GF-D8 (cell line): ENCODE results near the gene GIMAP5.

ENCODE experiments used
- DNase-seq: peaks from one replicate; lab custom pipeline; 2025; lab: John Stamatoyannopoulos, UW

The GIMAP5 gene

DNA sequence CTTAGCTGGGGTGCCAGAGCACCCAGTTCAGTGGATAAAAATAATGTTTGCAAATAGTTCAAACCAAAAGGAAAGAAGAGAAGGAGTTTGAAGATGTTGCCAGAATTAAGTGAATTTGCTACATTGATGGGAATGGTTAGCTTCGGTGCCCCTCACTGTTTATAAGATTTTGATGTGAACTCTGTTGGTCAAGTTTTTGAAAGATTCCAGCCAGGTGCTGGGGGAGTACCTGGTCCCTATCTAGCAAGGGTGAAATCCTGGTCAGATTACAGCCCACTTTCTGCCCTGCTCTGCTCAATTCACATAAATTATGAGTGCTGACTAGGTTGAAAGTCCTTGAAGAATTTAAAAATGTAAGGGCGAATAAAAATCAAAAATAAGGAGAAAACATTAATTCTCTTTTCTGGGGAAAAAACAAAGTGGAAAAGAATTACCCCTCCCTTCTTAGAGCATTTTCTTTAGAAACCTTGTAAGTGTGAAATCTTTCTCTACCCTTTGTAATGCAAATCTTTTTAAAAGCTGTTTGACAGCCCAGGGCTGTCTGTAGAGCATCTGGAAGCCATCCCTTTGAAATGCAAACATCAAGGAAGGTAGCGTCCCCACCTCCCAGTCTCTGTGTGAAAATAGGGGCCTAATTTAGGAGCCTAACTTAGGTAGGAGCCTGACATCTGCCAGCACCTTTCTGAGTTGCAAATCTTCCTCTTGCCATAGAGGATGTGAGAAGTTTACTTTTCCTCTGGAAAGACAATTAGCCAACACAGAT lies 1.4 kb upstream of the GIMAP5 start:
- DNase-seq = no peak

- no peak for DNase-seq
These were observed 354 bp upstream of the GIMAP5 start for GRCh38 chr7:150736864-150737263.

- DNase-seq = no peak
These were observed 874 bp downstream of the GIMAP5 start for GRCh38 chr7:150738092-150738491.

DNA sequence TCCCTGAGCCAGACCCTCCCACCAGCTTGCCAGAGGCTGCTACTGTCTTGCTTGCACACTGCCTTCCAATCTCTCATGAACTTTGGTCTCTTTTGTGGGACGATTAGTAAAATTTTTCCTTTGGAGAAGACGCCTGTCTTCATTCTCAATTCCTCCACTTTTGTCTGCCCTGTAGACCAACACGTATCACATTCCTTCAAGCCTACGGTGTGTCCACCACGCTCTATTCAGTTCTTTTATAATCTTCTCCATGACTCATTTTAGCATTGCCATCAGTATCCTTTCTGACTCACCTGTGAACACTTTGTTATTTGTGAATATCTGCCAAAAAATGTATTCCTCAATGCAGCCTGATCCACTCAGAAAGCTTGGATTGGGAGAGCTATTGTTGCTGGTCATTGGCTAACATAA lies 1.4 kb downstream of the GIMAP5 start:
- DNase-seq = no peak

DNA sequence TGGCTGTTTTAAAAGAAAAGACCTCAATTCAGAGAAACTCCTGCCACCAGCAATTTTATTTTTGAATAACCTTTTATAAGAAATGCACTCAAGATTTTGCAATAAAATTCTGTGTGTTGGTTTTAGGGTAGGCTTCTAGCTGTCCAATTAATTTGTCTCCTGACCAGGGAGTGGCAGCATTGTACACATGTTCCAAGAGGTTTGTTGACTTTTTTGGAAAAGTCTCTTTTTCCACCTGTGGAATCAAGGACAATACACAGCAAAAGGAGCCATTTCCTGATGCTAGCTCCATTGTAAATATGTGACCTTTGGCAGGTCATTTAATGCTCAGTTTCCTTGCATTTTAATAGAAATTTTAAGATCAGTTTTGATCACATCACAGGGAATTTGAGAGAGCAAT lies 1.8 kb downstream of the GIMAP5 start:
- DNase-seq = no peak

GRCh38 chr7:150740053-150740452 lies 2.8 kb downstream of the GIMAP5 start:
- no peak for DNase-seq

- DNase-seq = no peak
These were observed 5.2 kb downstream of the GIMAP5 start for GRCh38 chr7:150742286-150742968.

DNA sequence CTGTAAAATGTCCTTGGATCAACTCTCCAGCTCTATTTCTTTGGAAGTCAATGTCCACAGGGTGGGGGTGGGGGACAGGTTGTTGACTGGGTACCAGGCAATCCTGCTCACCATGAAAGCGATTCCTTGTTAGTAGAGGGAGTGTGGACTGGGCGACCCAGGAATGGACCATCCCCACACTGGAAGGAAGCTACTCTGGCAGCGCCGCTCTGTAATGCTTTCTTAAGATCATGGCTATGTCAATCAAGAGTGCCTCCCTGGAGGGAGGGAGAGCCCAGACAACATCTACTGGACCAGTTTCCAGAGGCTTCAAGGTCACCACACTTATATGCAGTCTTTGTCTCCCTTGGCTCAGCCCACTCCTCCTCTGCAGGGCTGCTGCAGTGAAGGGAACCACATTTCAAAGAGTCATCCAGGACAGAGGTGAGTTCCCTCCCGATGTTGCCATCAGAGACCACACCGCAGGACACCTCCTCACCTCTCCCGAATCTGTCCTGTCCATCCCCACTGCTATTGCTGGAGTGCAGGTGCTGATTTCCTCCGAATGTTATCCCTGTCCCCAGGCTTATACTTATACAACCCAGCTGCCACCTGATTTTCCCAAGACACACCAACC lies 6.9 kb downstream of the GIMAP5 start:
- no peak for DNase-seq

DNA sequence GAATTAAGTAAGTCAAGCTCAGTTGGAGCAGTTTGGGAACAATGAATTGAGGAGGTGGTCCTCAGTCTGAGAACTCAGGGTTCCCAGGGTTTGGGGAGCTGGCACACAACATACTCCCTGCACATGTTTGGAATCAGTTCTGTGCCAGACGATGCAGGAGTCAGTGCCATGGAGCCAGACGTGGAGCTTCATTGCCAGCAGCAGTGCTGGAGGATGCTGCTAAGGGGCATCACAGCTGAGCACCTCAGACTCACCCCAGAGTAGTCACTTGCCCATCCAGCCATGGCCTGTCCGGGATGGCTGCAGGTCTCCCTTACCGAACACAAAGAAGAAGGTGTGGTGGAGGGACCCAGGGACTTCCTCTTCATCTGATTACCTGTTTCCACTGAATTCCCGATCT lies 7.9 kb downstream of the GIMAP5 start:
- no peak for DNase-seq

DNA sequence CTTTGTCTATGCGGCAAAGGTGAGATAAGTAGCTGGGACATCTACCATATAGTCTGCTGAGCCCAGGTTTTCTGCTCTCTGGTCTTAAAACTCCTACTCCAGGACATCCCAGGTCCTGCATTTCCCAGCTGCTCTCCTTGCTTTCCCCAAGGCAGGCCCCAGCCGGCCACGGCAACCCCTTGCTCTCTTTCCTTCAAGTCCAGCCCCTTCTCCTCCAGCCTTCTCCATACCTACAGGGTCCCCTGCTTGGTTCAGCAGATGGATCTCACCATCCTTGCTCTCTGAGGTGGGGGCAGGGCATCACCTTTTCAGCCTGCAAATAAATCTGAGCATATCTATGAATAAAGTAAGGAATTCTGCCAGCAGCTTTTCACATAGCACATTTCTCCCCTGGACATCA lies 8.7 kb downstream of the GIMAP5 start:
- DNase-seq = no peak

GRCh38 chr7:150746921-150747320 lies 9.7 kb downstream of the GIMAP5 start:
- no peak for DNase-seq

DNA sequence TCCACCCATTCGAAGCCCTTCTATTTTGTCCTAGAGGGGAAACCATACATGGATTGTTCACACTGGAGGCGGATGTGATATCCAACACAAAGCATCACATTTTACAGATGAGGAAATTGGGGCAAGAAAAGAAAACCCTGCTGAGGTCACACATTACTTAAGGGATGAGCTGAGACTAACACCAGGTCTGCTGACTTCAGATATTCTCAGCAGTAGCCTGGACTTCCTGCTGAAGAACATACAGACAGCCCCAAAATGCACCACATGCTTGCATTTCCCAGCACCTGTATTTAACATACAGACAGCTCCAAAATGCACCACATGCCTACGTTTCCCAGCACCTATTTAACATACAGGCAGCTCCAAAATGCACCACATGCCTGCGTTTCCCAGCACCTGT lies 11.2 kb downstream of the GIMAP5 start:
- no peak for DNase-seq

DNA sequence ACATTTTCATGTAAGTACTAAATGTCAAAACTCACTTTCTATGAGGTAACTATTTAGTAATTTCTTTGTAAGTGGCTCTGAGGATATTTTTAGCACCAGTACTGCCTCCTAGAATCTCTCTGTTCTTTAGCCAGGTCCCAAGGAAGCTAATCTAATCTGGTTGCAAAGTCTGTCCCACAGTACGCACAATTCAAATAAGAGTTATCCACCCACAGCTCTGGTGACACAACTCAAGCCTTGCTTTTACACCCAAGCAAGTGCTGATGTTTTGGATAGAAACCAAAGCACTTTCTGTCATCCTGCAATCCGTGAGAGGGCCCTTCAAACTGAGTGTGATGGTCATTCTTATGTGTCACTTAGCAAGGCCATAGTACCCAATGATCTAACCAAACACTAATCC lies 14.5 kb downstream of the GIMAP5 start:
- DNase-seq = no peak

GRCh38 chr7:150753239-150753638 lies 16.0 kb downstream of the GIMAP5 start:
- DNase-seq = no peak

GRCh38 chr7:150753826-150754603 lies 16.8 kb downstream of the GIMAP5 start:
- no peak for DNase-seq

DNA sequence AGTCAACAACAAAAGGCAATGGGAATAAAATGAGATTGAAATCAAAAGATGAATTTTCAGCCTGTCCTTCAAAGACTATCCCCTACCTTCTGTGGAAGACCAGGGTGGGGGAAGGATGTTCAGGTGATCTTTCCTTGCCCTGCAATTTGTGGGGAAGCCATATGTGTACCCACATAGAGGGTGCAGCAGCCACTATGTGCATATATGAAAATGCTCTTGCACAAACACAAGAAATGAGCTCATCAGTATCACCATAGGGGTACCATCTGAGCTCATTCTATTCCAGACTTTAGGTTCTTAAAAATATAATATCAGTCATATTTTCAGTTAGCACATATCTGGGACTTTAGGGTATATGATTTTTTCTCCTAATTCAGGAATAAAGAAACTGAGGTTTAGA lies 17.7 kb downstream of the GIMAP5 start:
- no peak for DNase-seq

DNA sequence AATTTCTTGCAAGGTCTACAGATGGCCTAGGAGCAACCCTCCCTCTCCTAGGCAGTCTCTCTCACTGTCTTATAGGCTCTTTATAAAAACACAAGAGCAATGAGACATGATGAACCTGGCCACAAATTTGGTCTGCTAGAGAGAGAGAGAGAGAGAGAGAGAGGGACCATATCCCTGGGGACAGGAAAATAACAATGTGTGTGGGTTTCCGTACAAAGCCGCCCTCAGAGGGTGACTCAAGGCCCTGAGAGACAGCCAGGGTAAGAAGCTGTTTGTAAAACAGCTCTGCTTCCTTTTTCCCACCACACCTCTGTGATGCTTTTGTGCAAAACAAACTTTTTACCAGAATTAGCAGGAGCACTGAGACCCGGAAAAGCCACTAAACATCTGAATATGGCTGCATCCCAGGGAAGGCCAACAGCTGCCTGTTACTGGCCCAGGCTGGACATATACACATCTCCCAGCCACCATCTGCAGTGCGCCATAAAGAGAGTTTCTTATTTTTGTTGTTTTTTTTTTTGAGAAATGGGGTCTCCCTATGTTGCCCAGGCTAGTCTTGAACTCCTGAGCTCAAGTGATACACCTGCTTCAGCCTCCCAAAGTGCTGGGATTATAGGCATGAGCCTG lies 18.4 kb downstream of the GIMAP5 start:
- peak; percentile 54 for DNase-seq

DNA sequence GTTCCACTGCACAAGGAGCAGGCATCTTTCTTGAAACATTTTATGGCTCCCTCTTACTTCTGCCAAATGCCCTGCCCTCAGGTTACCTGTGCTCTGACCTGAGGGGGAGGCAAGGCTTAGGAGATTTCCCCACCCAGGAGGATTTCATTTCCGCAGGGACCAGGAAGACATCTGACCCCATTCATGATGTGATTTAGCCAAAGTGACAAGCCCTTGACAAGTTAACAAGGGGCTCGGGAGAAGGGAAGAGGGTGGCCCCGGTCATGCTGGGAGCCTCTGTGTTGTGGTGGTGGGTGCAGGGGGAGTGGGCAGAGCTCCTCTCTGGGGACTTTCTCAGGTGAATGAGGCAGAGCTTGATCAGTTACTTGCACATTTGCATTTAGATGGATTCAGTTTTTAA lies 18.9 kb downstream of the GIMAP5 start:
- DNase-seq = no peak

DNA sequence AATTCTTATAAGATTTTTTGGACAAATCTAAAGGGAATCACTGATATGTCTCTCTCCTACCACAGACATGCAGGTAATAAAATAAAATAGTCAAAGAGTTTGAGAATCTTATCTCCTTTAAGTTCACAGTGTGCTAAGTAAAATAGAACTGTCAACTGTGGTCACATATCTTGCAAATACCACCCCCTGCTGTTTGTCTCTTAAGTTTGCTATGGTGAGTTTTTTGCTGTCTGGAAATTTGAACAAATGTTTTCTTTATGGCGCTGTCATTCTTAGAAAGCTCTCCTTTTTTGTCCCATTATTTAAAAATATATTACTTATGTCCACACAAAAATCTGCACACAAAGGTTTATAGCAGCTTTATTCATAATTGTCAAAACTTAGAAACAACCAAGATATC lies 19.6 kb downstream of the GIMAP5 start:
- DNase-seq = peak; percentile 6

DNA sequence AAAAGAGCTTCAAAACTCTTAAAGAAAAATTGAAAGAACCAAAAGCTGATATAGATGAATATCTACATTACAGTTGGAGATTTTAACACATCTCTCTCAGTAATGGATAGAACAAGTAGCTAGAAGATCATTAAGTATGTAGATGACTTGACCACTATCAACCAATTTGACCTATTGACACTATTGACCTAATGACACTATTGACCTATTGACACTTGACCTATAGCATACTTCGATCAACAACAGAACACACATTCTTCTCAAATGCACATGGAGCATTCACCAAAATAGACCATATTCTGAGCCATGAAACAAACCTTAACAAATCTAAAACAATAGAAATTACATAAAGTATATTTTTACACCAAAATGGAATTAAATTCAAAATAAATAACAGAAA lies 22.3 kb downstream of the GIMAP5 start:
- no peak for DNase-seq

GRCh38 chr7:150766334-150766709 lies 29.1 kb downstream of the GIMAP5 start:
- no peak for DNase-seq

DNA sequence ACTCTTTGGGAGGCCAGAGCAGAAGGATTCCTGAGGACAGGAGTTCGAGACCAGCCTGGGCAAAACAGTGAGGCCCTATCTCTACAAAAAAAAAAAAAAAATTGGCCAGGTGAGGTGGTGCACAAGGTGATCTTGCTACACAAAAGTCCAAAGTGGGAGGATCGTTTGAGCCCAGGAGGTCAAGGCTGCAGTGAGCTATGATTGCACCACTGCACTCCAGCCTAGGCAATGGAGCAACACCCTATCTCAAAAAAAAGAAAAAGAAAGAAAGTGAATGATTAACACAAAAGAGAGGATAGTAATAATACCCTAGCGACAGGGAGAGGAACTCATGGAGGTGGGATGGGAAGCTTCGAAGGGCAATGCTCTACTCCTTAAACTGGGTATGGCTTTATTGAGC lies 32.5 kb downstream of the GIMAP5 start:
- DNase-seq = no peak
